RKO (cell line): ENCODE results near the gene STAT4.

ENCODE experiments used
- DNase-seq: peaks from one replicate; pipeline ENCODE4 v3.0.0-alpha.2; 2016; ENCODE audit warnings: low spot score

The STAT4 gene

DNA sequence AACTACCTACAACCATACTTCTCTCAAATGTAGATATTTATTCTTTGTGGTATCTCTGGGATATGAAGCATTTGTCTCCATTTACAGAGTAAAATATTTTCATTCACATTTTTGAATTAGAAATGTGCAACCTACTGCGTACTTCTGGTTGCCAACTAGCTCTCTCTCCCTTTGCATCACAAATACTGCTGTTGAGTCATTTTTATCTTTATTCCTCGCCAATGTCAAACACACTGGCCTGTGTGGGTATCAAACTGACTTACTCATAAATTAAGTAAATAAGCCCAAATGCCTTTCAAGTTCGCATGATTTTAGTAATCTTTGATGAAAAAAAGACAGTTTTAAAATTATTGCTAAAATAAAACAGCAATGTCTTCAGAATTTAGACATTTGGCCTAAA, 67.3 kb downstream of the STAT4 start:
- no peak for DNase-seq

DNA sequence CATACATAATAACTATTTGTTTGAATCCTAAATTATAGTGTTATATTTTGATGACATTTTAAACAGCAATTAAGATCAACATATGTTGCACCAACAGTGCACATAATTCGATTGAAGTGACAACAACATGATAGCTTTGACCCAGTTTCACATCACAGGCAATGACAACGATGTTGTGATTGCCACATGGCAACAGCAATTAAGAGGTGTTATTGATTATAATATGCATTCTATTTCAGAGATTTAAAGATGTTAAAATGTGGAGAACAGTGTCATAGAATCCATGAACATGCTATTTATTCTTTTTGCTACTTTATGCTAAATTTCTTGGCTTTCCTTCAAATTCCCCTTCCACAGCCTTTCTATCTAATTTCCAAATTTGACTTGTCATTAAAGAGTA, 68.5 kb downstream of the STAT4 start:
- no peak for DNase-seq

DNA sequence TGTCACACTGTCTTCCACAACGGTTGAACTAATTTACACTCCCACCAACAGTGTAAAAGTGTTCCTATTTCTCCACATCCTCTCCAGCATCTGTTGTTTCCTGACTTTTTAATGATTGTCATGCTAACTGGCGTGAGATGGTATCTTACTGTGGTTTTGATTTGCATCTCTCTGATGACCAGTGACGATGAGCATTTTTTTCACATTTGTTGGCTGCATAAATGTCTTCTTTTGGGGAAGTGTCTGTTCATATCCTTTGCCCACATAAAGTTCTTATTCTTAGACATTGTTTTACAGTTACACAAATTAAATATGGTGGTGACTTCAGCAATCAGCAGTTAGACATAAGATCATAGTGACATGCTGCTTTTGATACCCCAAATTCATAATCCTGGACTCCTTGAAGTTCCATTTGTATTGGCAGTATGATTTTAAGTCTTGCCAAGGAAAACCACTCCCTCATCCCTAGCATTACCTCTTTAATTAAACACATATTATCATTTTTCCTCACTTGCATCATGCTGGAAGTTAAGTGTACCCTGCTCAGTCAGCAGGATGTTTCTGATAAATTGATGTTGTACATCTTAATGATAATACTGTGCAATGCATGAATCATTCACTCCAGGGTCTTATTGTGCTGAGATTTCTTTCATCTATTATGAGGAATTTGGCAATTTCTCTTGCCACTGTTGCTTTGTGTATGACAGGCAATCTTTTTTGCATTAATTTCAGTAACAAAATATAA, 69.2 kb downstream of the STAT4 start:
- no peak for DNase-seq

DNA sequence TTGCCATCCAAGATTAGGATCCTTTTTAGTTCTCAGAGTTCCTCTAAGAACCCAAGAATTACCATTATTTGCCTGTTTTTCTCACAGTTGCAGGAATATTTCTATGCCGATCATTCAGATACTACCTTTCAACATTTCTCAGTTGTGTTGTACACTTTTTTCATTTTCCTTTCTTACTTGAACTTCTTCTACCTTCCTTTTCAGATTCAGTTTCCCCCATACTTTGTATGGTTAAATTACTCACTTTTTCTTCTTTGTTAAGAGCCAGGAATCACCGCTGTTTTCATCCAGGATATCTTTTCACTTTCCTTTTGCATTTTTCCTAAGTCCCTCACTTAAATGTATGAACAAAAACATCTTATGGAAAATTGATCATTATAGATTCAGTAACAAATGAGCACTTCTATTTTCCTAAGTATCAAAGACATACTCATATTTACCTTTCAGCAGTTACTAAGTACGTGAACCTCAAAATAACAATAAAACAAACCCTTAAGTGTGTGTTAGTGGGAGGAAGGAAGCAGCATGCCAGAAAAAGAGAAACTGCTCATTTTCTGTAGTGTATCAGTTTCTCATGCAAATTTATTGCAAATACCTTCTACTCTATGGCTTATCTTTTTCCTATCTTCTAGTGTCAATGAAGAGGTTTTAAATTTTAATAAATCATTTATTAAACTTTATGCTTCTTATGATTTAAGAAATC, 72.5 kb downstream of the STAT4 start:
- no peak for DNase-seq

DNA sequence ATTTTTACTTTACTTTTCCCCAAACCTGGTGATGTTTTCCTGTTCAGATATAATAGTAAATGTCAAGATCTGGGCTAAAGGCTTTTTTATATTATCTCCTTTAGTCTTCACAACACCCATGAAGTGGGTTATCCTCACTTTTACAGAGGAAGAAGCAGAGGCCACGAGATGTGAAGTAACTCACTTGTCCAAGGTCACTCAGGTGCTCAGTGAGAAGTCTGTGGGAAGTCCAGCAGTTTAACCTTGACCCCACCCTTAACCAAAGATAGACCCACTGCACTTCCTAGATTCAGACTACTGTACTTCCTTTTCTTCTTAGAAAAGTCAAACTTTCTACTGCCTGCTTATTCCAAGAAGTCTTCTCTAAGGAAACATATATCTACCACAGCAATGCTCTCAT, 80.5 kb downstream of the STAT4 start:
- no peak for DNase-seq

DNA sequence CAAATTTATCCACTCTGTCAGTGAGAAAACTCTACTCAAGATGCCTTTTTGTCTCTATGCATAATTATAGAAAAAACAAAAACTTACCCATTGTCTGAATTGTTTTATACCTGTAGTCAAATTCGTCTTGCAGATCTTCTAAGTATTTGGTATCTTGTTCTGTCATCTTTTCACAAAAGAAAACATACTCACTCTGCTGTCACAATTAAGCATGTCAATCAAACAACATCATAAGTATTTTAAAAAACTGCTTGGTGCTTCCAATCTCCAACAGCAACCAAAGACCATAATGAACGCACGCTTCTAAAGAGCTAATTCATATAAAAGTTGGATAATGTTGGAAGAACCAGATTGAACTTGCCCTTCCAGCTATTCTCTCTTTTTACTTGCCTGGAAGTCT, 81.2 kb downstream of the STAT4 start:
- DNase-seq = no peak

DNA sequence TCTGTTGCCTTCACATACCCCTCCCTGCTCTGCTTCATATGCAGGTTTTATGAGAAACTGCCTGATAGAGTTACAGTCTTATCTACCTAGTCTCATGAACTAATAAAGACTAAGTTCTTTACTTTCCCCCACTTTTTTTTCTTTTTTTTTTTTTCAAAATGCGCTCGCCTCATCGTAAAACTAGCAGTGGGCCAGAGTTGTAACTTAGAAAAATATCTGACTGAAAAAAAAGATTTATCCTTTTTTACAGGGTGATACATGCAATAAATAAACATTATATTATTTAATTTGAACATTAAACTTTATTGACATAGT, 83.9 kb downstream of the STAT4 start:
- DNase-seq = no peak

DNA sequence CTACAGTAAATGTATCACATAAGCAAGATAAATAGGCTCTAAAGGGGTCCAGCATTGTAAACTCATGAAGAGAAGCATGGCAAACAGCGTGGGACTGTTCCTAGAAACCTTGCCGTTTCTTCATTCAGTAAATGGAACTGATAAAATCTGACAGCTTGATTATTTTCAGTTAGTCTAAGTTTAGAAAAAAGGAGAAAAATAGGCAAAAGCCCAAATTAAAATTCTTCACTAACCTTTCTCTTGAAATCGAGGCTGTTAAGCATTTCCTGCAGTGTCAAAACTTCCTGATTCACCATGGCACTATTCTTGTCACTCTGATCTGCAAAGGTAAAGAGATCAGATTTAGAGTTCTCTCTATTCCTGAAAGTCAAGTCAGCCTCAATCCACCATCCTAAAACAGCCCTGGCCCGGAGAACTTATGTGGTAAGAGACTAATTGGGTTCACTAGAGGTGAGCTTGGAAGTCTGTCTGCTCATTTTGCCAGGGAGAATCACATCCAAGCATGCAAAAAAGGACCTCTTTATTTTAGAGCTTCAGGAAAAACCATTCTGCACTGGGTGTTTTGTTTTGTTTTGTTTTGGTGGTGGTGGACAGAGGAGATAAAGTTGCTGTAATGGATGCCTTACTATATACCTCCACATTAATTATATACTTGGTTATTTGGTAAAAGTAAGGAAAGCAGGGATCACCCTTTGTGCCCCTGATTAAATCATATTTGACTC, 84.4 kb downstream of the STAT4 start:
- DNase-seq = no peak

DNA sequence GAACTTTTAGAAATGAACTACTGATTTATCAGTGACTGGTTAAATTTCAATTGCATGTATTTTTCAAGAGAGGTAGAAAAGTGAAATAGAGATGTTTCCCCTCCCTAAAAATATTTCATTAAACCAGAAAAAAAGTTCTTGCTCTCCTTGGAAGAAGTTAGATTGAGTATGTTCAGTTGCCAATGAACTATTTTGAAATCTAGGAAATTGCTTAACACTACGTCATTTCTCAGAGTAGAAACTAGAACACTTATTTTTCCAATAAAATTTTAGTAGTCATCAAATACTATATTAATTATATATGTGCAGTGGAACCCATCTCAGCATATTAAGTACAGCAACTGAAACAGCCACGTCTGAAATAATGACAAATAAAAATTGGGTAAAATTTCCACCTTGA, 85.0 kb downstream of the STAT4 start:
- no peak for DNase-seq

DNA sequence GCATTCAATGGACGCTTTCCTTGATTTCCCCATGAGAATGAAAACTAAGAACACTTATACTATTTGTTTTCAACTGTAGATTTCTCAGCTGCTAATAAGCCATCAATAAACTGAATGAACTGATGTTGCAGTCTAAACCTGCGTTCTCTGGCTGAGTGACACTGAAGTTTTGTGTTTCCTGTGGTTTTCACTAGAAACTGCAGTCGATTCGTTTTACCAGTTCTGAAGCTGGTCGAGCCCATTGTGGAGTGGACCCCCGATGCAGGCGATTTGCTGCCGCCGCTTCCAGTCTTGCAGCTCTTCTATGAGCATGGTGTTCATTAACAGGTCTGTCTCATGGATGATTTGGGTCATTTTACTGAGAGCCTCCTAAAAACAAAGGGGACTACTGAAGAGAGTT, 86.2 kb downstream of the STAT4 start:
- no peak for DNase-seq

DNA sequence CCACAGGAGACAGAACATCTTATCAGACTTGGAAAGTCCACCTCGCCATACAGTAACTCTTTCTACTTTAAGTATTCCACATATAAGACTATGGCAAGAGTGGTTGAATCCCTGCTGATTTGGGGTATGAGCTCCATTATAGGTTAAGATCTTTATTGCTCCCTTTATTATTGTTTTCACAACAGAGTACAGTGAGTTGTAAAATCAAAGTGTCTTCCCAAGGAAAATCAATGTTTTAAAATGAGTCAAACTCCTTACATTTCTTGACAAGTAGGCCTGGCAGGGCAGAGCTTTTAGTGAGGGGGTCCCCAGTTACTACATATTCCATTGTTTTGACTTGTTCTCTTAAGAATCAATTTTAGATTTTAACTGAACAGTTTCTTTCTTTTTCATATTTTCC, 87.2 kb downstream of the STAT4 start:
- no peak for DNase-seq

DNA sequence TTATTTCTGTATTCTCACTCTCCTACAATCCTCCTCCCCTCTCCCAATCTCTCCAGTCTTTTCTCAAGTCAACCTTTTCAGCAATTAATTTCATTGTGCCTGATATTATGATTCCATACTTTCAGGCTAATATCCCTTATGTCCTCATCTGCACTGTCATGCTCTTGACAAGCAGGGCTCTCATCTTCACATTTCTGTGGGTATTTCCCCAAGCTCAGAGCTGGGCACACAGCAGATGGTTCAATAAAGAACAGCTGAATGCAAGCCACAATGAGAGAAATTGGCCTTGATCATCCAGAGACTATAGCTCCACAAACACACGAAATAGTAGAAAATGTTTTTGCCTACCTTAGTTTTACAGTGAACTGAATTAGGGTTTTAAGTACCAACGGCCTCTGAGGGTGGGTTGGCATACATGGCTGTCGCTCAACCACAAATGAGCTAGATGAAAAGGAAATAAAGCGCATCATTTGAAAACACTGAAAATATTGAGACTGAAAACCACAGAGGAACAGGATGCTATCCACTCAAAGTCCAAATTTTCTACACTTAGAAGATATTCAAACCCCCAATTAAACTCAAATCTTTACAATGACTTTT, 89.3 kb downstream of the STAT4 start:
- DNase-seq = no peak

DNA sequence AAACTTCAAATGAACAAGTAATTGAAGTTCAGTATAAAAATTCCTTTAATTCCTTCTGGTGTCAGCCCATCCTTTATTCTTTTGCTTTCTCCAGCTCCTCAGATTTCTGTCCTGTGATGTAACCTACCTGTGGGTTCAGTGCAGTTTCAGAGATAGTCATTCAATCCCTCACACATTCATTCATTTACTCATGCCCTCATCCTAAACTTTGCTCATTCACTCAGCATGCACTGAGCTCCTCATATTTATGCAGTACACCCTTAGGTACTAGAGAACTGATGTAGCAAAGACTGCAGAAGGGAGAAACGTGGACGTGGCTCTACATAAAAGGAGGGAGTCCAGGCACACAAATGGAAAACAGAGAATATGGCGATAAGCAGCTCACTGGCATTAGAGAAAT, 91.5 kb downstream of the STAT4 start:
- DNase-seq = no peak

DNA sequence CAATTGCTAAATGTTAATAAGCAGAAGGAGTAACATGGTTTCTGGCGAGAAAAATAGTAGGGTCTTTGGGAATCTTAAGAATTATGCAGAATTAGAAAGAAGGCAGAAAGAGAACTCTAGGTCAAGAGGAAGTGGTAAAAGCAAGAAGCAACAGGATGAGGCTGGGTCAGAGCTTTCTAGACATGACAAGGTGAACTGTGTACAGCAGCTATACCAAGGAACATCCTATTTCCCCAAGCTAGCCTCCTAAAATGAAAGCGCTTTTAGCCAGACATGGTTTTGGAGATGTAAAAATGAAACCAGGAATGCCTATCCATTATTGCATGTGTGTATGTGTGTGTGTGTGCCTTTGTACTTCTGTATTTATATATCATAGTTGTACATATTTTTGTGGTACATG, 94.6 kb downstream of the STAT4 start:
- no peak for DNase-seq

DNA sequence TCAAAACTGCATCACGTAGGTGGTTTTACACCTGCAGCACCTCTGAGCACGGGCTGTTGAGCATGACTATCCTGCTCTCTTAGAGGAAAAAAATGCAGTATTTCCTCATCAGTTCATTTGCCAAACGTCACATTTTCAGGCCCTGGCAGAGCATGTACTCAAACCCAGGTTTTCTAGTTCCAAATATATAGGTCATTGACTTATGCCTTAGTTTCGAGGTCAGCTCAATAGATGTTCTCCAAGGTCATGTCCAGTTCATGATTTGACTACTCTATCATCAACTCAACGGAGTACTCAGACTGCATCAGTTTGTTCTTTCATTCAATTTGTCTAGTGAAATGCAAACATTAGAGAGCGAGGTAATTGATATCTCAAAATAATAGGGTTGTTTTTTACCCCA, 97.5 kb downstream of the STAT4 start:
- DNase-seq = no peak

DNA sequence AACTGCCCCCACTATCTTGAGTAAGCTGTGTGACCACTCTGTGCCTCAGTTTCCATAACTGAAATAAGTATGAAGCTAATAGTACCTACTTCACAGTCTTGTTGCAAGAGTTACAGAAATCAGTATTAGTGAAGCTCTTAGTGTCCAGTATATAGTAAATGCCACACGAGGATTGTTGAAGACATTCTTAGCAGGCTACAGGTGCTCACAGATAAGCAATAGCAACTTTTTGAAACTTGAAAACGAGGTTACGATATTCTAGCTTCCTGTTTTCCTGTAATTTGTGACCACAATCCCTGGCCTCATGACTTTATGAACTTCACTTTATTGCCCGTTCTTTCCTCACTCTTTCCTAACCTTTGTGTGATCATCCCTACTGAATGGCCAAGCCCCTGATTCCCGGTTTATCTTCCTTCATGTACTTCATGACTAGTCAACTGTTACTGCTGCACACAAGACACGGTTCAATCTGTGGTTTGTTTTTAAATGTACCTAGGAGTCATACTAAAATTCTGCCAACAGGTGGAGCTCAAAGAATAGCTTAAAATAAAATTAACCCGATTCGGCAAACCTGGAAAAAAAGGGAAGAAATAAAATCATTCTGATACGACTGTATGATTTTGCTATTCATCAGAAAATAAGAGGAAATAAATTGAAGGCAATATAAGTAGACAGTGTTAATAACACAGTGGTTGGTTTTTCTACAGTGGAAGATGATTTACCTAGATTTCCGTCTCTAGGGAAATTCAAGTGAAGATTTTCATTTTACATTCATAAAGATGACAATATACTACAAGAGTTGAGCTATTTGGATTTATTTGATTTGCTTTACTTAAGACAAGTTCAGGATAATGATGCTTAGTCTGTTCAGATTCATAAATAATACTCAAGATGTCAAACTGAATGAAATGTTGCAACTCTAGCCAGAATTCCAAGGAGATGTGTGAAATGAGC, 98.7 kb downstream of the STAT4 start:
- DNase-seq = peak; percentile 68

DNA sequence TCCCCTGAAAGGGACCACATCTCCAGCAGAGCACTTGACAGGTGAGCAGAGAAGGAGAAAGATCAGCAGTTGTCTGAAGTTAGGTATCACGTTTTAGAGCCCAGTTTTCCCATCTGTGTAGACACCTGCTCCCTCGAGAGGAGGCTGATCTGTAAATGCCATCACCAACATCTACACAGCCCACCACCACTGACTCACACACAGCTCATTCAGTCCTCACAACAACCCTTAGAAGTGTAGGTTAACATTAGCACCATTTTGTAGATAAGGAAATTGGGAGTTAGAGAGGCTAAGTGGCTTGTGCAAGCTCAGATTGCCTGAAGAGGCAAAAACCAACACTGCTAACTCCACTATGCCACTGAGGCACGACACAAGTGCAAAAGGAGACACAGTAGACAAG, 99.6 kb downstream of the STAT4 start:
- no peak for DNase-seq

DNA sequence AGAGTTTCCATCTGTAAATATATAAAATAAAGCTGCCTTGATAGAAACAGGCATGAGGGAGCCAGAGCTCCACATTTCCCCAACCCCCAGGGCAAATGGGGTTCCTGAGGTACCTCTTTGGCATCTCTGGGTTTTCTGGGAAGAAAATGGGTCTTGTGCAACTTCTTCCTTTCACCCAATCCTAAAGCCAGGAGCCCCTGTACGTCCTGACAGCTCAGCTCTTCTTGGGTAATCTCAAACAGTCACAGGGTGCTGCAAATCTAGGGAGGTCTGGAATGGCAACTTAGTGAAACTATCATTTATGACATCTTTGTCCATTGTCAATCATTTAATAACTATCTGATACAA, 100.2 kb downstream of the STAT4 start:
- no peak for DNase-seq

DNA sequence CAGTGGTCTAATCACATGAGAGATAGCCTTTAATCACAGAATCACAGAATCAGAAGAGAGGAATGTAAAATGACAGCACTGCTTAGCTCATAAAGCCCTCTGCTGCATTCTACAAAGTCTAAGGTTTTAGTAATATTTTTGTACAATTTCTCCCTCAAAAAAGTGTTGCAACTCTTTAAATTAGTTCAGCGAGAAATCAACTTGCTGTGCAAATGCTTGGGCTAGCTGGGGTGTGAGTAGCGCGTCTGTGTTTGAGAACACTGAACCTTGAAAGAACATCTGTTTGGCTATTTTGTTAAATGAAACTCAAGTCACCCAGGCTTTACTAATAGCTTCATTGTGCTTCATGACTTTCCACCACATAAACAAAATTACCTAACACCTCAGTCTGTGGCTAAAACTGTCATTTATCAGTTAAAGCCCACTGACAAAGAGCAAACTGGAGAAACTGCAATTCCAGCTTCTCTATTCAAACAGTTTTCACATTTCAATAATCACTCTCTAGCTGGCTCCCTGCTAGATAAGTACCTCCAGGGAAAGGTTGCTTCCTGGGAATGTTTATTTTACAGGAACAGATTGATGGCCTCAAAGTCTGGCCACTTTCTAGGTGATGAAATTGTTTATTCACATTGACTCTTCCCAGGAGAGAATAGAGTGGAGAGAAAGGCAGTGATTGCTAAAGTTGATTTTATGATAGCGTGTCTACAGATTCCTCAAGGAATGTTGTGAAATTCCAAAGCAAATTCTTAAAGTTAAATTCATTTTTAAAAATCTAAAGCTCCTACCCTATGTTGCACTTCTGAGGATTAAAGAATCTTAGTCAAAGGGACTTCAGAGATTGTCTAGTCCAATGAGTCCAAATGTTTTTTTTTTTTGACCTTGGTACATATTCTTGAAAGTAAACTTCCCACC, 100.8 kb downstream of the STAT4 start:
- DNase-seq = no peak

DNA sequence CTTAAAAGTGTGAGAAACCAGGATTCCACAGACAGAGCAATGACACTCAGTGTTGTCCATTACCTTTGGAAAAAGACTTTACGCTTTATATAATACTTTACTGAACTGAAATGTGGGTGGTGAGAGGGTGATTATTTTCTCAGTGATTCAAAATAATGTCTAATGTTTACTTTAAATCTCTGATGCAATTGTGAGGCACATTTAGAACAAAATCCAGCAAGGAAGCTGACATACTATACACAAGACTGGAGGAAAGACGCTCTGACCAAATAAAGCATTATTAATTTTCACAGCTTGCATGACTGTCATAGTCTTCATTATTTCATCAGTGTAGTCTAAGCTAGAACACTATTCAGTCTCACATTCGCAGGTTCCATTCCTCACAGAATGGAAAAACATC, 102.7 kb downstream of the STAT4 start:
- DNase-seq = no peak

DNA sequence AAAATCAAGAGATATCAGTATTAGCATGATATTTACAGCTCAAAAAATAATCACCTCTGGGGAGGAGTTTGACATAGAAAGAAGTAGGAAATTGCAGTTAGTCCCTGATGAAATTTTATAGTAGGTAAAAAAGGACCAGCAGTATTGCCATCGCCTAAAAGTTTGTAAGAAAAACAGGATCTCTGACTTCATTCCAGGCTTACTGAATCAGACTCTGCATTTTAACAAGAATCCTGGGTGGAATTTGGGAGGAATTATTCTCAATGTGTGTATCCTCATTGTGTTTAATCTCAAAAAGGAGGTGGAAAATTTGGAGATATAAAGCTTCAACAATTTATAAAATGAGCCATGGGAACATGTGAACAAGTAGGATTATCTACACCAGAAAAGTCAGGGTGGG, 105.7 kb downstream of the STAT4 start:
- no peak for DNase-seq
